GM12878 (cell line): ENCODE data around the gene HMGN4.

Experiments used
- POLR2A ChIP-seq: IDR thresholded peaks from 2 replicates; pipeline ENCODE4 v1.6.1; 2011; ENCODE audit warnings: low read depth, mild to moderate bottlenecking, low read length
- RCOR1 ChIP-seq: conservative IDR thresholded peaks from 2 replicates; pipeline ENCODE4 v1.6.1; 2012; ENCODE audit warnings: low read depth, low read length, improper control_type of control experiment
- SRF ChIP-seq, 2 experiments: IDR thresholded peaks; 2 replicates each; pipeline ENCODE4 v1.6.1; 2011; ENCODE audit warnings: low read depth in 2 of 2, low read length in 2 of 2, mild to moderate bottlenecking in 1 of 2, moderate library complexity in 1 of 2
- SUZ12 ChIP-seq: fragments of 200-600 bp; sonication (generic); IDR thresholded peaks from one replicate; pipeline ENCODE4 v1.6.1; 2018; ENCODE audit warnings: antibody characterized with exemption, mild to moderate bottlenecking; ENCODE audit not compliant: unreplicated experiment

DNA sequence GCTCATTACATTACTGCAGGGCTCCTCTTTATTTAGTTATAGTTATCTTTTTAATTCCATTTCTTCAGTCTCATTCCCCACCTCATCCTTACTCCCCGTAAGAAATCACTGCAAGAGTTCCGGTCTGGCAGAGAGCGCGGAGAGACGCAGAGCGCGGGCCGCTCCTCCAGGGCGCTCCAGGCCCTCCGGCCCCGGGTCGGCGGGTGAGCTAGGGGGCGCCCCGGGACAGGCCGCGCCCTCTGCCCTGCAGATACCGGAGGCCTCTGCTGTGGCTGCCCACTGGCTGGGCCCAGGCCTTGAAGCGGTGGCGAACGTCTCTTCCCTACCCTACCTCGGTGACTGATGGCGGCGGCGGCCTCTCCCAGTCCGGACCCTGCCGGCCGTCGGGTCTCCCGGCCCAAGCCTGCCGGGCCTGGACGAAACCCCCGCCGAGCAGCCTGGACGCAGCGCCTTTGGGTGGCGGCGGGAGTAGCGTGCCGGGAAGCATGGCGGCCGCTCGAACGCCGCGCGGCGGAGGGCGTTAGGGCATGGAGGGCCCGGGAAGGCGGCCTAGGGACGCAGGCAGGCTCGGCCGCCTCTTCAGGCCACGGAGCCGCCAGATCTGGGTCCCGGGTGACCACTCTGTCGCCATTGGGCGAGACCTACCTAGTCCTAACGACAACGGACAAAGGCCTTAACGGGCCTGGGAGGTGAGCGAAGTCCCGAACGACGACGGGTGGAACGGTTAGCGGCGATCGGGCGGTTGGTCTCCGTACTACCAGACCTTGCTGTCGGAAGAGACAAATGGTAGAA, 16.4 kb upstream of the HMGN4 start:
- TF ChIP-seq RCOR1 (no peak), POLR2A (peak; percentile 87), SRF (IDR thresholded peaks at IDR 0.05; ENCODE audit: low read depth in 2 of 2, low read length in 2 of 2) (no peak), SUZ12 (no peak)
